GM18907 (cell line): ENCODE data around the gene HSFY1.
"Not testable (repeated sequence)": the region's sequence is repeated elsewhere in the genome, so short reads cannot be mapped to it uniquely, and the experiment has no call there.

ENCODE experiments used
- ATAC-seq: cut with Tn5 transposase; IDR thresholded peaks from one replicate; pipeline ENCODE4 v1.9.1; 2021; ENCODE audit warnings: mild to moderate bottlenecking, moderate library complexity; ENCODE audit not compliant: unreplicated experiment

HSFY1 gene, protein sequence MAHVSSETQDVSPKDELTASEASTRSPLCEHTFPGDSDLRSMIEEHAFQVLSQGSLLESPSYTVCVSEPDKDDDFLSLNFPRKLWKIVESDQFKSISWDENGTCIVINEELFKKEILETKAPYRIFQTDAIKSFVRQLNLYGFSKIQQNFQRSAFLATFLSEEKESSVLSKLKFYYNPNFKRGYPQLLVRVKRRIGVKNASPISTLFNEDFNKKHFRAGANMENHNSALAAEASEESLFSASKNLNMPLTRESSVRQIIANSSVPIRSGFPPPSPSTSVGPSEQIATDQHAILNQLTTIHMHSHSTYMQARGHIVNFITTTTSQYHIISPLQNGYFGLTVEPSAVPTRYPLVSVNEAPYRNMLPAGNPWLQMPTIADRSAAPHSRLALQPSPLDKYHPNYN

DNA sequence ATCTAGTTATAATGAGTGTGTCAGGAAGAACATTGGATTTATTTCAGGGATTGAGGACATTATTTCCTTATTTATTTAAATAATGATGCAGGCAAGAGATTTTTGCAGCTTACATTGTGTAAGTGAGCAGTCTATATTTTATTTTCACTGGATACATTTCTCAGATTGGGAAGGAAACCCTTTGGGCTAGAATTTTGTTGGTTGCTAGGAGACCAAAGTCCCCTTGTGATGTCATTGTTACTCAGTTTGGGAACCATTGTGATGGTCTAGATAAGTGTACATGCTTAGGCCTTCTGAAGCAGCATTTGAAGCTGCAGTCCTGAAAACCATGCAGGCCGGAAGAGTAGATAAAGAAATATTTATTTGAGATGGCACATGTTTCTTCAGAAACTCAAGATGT is at the start of gene HSFY1:
TSS of gene HSFY1 (plus strand) at position 301 of the 400 bp plus-strand sequence. CDS start at position 369, 68 bp downstream.
- not testable (repeated sequence) for ATAC-seq

DNA sequence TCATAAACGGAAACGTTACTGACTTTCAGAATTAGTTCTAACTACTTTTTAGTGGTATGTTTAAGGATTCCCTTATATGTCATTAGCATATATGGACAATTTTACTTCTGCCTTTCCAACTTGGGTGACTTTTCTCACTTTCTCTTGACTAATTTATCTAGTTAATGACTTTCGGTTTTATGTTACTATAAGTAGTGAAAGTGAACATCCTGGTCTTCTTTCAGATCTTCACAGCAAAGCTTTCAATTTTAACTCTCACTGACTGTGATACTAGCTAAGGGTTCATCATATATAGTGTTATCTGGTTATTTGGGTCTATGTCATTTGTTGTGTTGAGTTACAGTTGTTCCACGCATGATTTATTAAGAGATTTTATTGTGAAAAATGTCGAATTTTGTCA is 42.3 kb upstream of the HSFY1 start:
- ATAC-seq: not testable (repeated sequence)

DNA sequence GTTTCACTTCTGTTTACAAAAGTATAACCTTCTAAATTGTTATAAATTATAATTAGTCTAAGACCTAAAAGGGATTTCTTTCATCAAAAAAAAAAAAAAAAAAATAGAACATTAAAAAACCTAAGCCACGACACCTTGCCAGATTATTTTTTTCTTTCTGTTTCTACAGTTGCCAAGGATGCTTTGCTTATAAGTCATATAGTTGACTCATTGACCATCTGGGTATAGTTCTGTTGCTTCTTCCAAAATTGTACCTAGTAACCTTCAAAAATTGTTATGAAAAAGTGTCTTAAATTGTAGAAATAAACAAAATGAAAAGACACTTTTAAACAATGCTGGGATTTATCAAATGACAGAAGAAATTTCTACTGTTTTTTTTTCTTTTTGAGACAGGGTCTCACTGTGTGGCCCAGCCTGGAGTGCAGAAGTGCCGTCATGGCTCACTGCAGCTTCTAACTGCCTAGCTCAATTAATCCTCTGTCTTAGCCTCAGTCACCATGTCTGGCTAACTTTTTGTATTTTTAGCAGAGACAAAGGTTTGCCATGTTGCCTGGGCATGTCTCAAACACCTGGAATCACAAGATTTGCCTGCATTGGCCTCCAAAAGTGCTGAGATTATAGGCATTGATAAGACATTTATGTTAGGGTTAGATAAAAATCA is 15.4 kb upstream of the HSFY1 start:
- ATAC-seq: not testable (repeated sequence)

DNA sequence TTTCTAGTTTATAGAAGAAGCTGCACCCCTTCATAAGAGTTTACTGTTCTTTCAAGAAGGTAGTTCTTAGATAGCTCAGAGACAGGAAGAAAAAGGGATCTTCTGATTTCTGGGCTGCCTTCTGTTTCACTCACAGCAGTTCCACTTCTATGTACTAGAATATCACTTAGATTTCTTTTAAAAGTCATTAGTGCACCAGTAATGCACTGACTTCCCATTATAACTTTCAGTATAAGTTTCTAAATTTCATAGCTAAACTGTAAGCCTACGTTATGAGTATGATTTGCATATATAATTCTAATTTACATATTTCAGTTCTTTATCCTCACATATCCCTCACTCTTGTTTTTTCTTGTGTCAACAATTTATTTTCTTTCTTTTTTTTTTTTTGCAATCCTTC is 7.6 kb upstream of the HSFY1 start:
- not testable (repeated sequence) for ATAC-seq

DNA sequence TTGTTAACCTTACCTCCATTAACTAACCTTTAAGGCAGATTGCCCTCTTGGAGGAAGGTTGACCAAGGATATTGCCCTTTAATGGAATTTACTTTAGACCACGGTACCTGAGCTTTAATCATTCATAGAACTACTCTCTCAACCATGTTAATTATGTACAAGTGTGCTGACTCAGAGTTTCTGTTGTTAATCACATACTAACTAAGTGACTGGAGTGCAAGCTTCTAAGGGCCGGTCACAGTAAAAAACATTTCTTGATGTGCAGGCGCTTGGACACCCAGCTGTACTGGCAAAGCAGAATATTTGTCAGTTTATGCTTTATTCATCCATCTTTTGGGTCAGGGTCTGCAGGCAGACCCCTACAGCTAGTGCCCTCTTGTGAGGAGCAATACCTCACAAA is 6.6 kb downstream of the HSFY1 start:
- not testable (repeated sequence) for ATAC-seq

DNA sequence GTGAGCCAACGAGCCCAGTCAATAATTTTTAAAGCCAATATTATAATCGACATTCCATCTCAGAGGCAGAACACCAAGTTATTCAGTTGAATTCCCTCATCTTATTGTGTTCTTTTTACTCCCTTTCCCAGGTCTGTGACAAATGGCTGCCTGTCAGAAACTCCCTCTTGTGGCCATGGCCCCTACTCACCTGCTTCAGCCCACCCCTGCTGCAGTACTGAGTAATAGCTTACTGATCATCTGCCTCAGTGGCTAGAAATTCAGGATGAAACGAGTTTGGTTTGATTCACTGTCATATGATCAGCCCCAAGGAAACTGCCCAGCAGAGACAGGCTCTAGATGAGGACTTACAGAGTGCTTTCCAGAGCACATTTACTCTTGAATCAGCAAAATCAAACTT is 19.4 kb downstream of the HSFY1 start:
- ATAC-seq: not testable (repeated sequence)
